ENCODE measurements around the gene PLPPR3. TPM values are rescaled to one million over a fixed set of nuclear protein-coding genes. Genes with fewer than 3 reads are reported as not detected.
A peak's percentile ranks its signal among the peaks of the same experiment; 100 is the strongest.

The PLPPR3 gene
- total and polyA plus RNA-seq, 5 donors from 2014 or later = not detected

DNA sequence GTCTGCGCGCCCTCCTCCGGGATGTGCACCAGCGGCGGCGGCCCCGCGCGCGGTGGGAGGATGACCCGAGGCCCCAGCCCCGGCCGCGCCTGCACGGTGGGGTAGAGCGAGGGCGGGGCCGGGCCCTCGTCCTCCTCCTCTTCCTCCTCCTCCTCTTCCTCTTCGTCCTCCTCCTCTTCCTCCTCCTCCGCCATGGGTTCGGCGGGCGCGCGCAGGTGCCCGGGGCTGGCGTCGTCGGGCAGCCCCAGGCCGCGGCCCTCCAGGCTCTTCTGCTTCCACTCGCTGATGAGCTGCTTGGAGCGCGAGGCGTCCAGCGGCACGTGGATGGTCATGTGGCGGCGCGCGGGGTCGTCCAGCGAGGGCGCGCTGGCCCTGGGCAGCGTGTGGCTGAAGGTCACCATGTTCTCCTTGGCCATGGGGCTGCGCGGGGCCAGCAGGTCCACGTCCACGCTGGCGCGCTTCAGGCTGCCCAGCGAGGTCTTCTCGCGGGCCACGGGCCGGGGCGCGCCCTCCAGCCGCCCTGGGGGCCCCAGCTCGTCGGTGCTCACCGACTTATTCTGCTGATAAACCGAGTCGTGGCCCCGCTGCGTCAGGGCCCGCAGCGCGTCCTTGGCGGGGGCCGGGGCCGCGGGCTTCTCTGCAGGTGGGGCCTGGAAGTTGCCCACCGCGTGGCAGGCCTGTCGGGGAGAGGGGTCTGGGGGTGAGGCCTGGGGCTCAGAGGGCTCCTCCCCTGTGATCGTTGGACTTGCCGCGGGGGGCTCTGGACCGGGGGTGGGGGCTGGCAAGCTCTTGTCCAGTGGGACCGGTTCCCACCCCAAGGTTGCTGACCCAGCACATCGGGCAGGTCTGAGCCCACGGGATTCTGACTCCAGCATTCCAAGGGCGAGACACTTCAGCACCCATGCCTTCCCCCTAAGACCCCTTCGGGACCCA, 8.3 kb downstream of the PLPPR3 start:
- Histone ChIP-seq H3K9me3 (ENCODE audit: control insufficient read depth in 2 of 2, low read length in 2 of 2) (no peaks in the 10 kb centered on the region), H3K36me3 (ENCODE audit: control insufficient read depth, insufficient read depth, low read length) (peaks cover 35% of the 10 kb centered on the region), H3K4me1 (ENCODE audit: control insufficient read depth, insufficient read depth, low read length, poor library complexity, severe bottlenecking) (no peaks in the 10 kb centered on the region), H3K27me3 (ENCODE audit: control insufficient read depth, insufficient read depth, low read length) (no peaks in the 10 kb centered on the region), H3K4me3 (ENCODE audit: low read depth, low read length) (no peak overlapping the region), H3K27ac (ENCODE audit: insufficient read depth, low read length, poor library complexity, severe bottlenecking) (no peak overlapping the region)
- H3K27ac Mint-ChIP-seq = no peak overlapping the region
- DNase-seq = no peak
- ATAC-seq (ENCODE audit: low read depth in 2 of 2) = no peak
- H3K4me3 Mint-ChIP-seq = no peak overlapping the region
- no peaks in the 10 kb centered on the region for H3K27me3 Mint-ChIP-seq
- H3K9me3 Mint-ChIP-seq = peaks cover 0 to 2% (median 0%) of the 10 kb centered on the region in 7 donors
- peaks cover 8% of the 10 kb centered on the region for H3K36me3 Mint-ChIP-seq
- peaks cover 0 to 2% (median 0%) of the 10 kb centered on the region in 4 donors for H3K4me1 Mint-ChIP-seq

DNA sequence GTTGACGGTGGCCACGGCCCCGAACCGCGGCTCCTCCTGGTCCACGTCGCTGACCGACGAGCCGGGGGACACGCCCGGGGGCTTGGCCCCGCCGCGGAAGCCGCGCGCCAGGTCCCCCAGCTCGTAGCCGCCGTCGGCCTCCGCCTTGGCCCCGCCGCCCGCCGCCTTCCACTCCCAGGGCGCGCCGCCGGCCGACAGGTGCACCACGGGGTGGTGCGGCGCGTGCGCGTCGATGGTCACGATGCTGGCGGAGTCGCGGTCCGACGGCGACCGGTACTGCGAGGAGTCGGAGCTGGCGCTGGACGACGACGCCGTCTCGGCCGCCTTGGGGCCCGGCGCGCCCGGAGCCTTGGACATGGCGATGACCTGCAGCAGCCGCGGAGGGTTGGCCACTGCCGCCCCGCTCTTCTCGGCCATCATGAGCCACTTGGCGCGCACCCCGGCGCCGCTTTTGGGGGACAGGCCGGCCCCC, 9.0 kb downstream of the PLPPR3 start:
- H3K4me3 Mint-ChIP-seq = no peak overlapping the region
- no peak for ATAC-seq (ENCODE audit: low read depth in 2 of 2)
- no peaks in the 10 kb centered on the region for H3K27me3 Mint-ChIP-seq
- DNase-seq = no peak
- peaks cover 11% of the 10 kb centered on the region for H3K36me3 Mint-ChIP-seq
- H3K4me3 ChIP-seq (ENCODE audit: low read depth, low read length) = no peak overlapping the region
- no peaks in the 10 kb centered on the region for H3K27me3 ChIP-seq (ENCODE audit: control insufficient read depth, insufficient read depth, low read length)
- H3K4me1 ChIP-seq (ENCODE audit: control insufficient read depth, insufficient read depth, low read length, poor library complexity, severe bottlenecking) = no peaks in the 10 kb centered on the region
- peaks cover 0 to 2% (median 0%) of the 10 kb centered on the region in 7 donors for H3K9me3 Mint-ChIP-seq
- H3K27ac Mint-ChIP-seq = no peak overlapping the region
- H3K27ac ChIP-seq (ENCODE audit: insufficient read depth, low read length, poor library complexity, severe bottlenecking) = no peak overlapping the region
- no peaks in the 10 kb centered on the region for H3K9me3 ChIP-seq (ENCODE audit: control insufficient read depth in 2 of 2, low read length in 2 of 2)
- H3K4me1 Mint-ChIP-seq = peaks cover 0 to 5% (median 0%) of the 10 kb centered on the region in 4 donors
- H3K36me3 ChIP-seq (ENCODE audit: control insufficient read depth, insufficient read depth, low read length) = peaks cover 40% of the 10 kb centered on the region

DNA sequence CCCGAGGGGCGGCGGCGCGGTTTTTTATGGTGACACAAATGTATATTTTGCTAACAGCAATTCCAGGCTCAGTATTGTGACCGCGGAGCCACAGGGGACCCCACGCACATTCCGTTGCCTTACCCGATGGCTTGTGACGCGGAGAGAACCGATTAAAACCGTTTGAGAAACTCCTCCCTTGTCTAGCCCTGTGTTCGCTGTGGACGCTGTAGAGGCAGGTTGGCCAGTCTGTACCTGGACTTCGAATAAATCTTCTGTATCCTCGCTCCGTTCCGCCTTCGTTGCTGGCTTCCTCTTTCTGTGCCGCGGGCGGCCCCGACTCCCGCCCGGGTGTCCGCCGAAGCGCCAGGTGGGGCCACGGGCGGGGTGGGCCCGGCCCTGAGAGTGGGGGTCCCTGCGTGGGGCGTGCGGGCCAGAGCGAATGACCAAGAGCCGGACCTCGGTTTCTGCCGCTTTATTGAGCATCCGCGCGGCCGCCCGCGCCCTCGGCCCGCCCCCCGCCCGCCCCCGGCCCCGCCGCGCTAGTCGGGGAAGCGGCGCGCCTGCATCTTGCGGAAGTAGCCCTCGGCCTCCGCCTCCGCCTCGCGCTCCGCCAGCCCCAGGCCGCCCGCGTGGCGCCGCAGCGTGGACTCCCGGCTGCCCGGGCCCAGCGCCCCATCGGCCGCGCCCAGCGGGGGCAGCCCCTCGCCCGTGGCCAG, 9.6 kb downstream of the PLPPR3 start:
- DNase-seq = no peak
- Mint-ChIP-seq H3K9me3 (peaks cover 0 to 2% (median 0%) of the 10 kb centered on the region in 7 donors), H3K27ac (no peak overlapping the region), H3K4me3 (peak overlapping the region in 1 of 4 donors; percentile 44), H3K4me1 (peaks cover 0 to 11% (median 2%) of the 10 kb centered on the region in 4 donors), H3K36me3 (peaks cover 17% of the 10 kb centered on the region), H3K27me3 (no peaks in the 10 kb centered on the region)
- Histone ChIP-seq H3K27ac (ENCODE audit: insufficient read depth, low read length, poor library complexity, severe bottlenecking) (no peak overlapping the region), H3K4me3 (ENCODE audit: low read depth, low read length) (no peak overlapping the region), H3K27me3 (ENCODE audit: control insufficient read depth, insufficient read depth, low read length) (no peaks in the 10 kb centered on the region), H3K4me1 (ENCODE audit: control insufficient read depth, insufficient read depth, low read length, poor library complexity, severe bottlenecking) (no peaks in the 10 kb centered on the region), H3K9me3 (ENCODE audit: control insufficient read depth in 2 of 2, low read length in 2 of 2) (no peaks in the 10 kb centered on the region), H3K36me3 (ENCODE audit: control insufficient read depth, insufficient read depth, low read length) (peaks cover 46% of the 10 kb centered on the region)
- ATAC-seq (ENCODE audit: low read depth in 2 of 2) = no peak

DNA sequence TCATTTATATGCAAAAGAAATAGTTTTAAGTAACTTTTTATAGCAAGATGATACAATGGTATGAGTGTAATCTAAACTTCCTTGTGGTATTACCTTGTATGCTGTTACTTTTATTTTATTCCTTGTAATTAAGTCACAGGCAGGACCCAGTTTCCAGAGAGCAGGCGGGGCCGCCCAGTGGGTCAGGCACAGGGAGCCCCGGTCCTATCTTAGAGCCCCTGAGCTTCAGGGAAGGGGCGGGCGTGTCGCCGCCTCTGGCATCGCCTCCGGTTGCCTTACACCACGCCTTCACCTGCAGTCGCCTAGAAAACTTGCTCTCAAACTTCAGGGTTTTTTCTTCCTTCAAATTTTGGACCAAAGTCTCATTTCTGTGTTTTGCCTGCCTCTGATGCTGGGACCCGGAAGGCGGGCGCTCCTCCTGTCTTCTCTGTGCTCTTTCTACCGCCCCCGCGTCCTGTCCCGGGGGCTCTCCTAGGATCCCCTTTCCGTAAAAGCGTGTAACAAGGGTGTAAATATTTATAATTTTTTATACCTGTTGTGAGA, 10.2 kb downstream of the PLPPR3 start:
- H3K4me3 Mint-ChIP-seq = peak overlapping the region in 1 of 4 donors; percentile 44
- no peak for DNase-seq
- H3K27me3 ChIP-seq (ENCODE audit: control insufficient read depth, insufficient read depth, low read length) = no peaks in the 10 kb centered on the region
- no peak overlapping the region for H3K27ac ChIP-seq (ENCODE audit: insufficient read depth, low read length, poor library complexity, severe bottlenecking)
- H3K36me3 ChIP-seq (ENCODE audit: control insufficient read depth, insufficient read depth, low read length) = peaks cover 52% of the 10 kb centered on the region
- H3K4me1 Mint-ChIP-seq = peaks cover 0 to 14% (median 3%) of the 10 kb centered on the region in 4 donors
- peaks cover 19% of the 10 kb centered on the region for H3K36me3 Mint-ChIP-seq
- H3K27ac Mint-ChIP-seq = no peak overlapping the region
- no peaks in the 10 kb centered on the region for H3K4me1 ChIP-seq (ENCODE audit: control insufficient read depth, insufficient read depth, low read length, poor library complexity, severe bottlenecking)
- peaks cover 0 to 2% (median 0%) of the 10 kb centered on the region in 7 donors for H3K9me3 Mint-ChIP-seq
- H3K9me3 ChIP-seq (ENCODE audit: control insufficient read depth in 2 of 2, low read length in 2 of 2) = no peaks in the 10 kb centered on the region
- no peak for ATAC-seq (ENCODE audit: low read depth in 2 of 2)
- no peaks in the 10 kb centered on the region for H3K27me3 Mint-ChIP-seq
- H3K4me3 ChIP-seq (ENCODE audit: low read depth, low read length) = no peak overlapping the region

GRCh38 chr19:810883-811489, 10.8 kb downstream of the PLPPR3 start:
- H3K4me3 Mint-ChIP-seq = no peak overlapping the region
- H3K36me3 Mint-ChIP-seq = peaks cover 14% of the 10 kb centered on the region

DNA sequence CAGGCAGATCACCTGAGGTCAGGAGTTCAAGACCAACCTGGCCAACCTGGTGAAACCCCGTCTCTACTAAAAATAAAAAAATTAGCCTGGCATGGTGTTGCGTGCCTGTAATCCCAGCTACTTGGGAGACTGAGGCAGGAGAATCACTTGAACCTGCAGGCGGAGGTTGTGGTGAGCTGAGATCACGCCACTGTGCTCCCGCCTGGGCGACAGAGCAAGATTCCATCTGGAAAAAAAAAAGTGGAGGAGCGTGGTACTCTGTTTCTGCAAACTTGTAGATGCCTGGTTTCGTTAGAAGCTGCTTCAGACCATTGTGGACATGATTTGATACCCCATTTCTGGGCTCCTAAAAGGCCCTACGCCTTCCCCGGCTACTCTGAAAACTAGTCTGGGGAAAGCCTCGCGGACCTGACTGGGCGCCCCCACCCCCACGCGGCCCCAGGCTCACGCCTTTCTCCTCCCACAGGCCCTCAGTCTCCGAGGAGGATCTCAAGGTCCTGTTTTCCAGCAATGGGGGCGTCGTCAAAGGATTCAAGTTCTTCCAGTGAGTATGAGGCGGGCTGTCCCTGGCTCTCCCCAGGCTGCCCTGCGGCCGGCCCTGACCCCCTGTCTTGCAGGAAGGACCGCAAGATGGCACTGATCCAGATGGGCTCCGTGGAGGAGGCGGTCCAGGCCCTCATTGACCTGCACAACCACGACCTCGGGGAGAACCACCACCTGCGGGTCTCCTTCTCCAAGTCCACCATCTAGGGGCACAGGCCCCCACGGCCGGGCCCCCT, 11.5 kb downstream of the PLPPR3 start:
- peaks cover 59% of the 10 kb centered on the region for H3K36me3 ChIP-seq (ENCODE audit: control insufficient read depth, insufficient read depth, low read length)
- Mint-ChIP-seq H3K36me3 (peaks cover 11% of the 10 kb centered on the region), H3K27me3 (no peaks in the 10 kb centered on the region), H3K4me1 (peaks cover 0 to 11% (median 3%) of the 10 kb centered on the region in 4 donors), H3K27ac (no peak overlapping the region), H3K4me3 (no peak overlapping the region), H3K9me3 (peaks cover 0 to 2% (median 0%) of the 10 kb centered on the region in 7 donors)
- H3K9me3 ChIP-seq (ENCODE audit: control insufficient read depth in 2 of 2, low read length in 2 of 2) = no peaks in the 10 kb centered on the region
- ATAC-seq (ENCODE audit: low read depth in 2 of 2) = no peak
- no peaks in the 10 kb centered on the region for H3K4me1 ChIP-seq (ENCODE audit: control insufficient read depth, insufficient read depth, low read length, poor library complexity, severe bottlenecking)
- DNase-seq = no peak
- H3K27ac ChIP-seq (ENCODE audit: insufficient read depth, low read length, poor library complexity, severe bottlenecking) = no peak overlapping the region
- no peak overlapping the region for H3K4me3 ChIP-seq (ENCODE audit: low read depth, low read length)
- no peaks in the 10 kb centered on the region for H3K27me3 ChIP-seq (ENCODE audit: control insufficient read depth, insufficient read depth, low read length)

More at GRCh38 chr19:810883-811489, 10.8 kb downstream of the PLPPR3 start:
- Histone ChIP-seq H3K4me1 (ENCODE audit: control insufficient read depth, insufficient read depth, low read length, poor library complexity, severe bottlenecking) (no peaks in the 10 kb centered on the region), H3K4me3 (ENCODE audit: low read depth, low read length) (no peak overlapping the region), H3K27me3 (ENCODE audit: control insufficient read depth, insufficient read depth, low read length) (no peaks in the 10 kb centered on the region), H3K27ac (ENCODE audit: insufficient read depth, low read length, poor library complexity, severe bottlenecking) (no peak overlapping the region), H3K36me3 (ENCODE audit: control insufficient read depth, insufficient read depth, low read length) (peaks cover 54% of the 10 kb centered on the region), H3K9me3 (ENCODE audit: control insufficient read depth in 2 of 2, low read length in 2 of 2) (no peaks in the 10 kb centered on the region)
- no peak for ATAC-seq (ENCODE audit: low read depth in 2 of 2)
- Mint-ChIP-seq H3K4me1 (peaks cover 0 to 11% (median 3%) of the 10 kb centered on the region in 4 donors), H3K27ac (no peak overlapping the region), H3K9me3 (peaks cover 0 to 2% (median 0%) of the 10 kb centered on the region in 7 donors), H3K27me3 (no peaks in the 10 kb centered on the region)
- no peak for DNase-seq

DNA sequence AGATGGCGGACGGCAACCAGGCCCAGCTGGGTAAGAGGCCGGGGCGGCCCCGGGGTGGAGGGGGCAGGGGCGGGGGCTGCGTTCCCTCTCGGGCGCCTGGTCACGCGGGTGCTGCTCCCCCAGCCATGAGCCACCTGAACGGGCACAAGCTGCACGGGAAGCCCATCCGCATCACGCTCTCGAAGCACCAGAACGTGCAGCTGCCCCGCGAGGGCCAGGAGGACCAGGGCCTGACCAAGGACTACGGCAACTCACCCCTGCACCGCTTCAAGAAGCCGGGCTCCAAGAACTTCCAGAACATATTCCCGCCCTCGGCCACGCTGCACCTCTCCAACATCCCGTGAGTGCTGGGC, 13.4 kb downstream of the PLPPR3 start:
- H3K27me3 Mint-ChIP-seq = no peaks in the 10 kb centered on the region
- peaks cover 11% of the 10 kb centered on the region for H3K36me3 Mint-ChIP-seq

More for the DNA sequence above, 13.4 kb downstream of the PLPPR3 start:
- Histone ChIP-seq H3K27ac (ENCODE audit: insufficient read depth, low read length, poor library complexity, severe bottlenecking) (no peak overlapping the region), H3K4me1 (ENCODE audit: control insufficient read depth, insufficient read depth, low read length, poor library complexity, severe bottlenecking) (peaks cover 4% of the 10 kb centered on the region), H3K9me3 (ENCODE audit: control insufficient read depth in 2 of 2, low read length in 2 of 2) (no peaks in the 10 kb centered on the region), H3K4me3 (ENCODE audit: low read depth, low read length) (no peak overlapping the region), H3K27me3 (ENCODE audit: control insufficient read depth, insufficient read depth, low read length) (no peaks in the 10 kb centered on the region), H3K36me3 (ENCODE audit: control insufficient read depth, insufficient read depth, low read length) (peaks cover 77% of the 10 kb centered on the region)
- no peak for ATAC-seq (ENCODE audit: low read depth in 2 of 2)
- Mint-ChIP-seq H3K4me1 (peaks cover 0 to 19% (median 3%) of the 10 kb centered on the region in 4 donors), H3K4me3 (no peak overlapping the region), H3K27ac (no peak overlapping the region), H3K9me3 (peaks cover 0 to 2% (median 0%) of the 10 kb centered on the region in 7 donors)
- DNase-seq = no peak

All from CD4-positive, CD25-positive, alpha-beta regulatory T cell (primary cell).